Right lung (tissue), 5 donors: ENCODE measurements around the gene CTNND2. TPM values are rescaled to one million over a fixed set of nuclear protein-coding genes. Genes with fewer than 3 reads are reported as not detected.

Experiments
- DNase-seq, 2 donors: peaks; one replicate each; pipeline ENCODE4 v3.0.0-alpha.2; 2013
- polyA plus RNA-seq, 5 donors: library from polyadenylated mRNA; unstranded; fragments of 120-200 nt; gene quantifications; one replicate each; pipeline versions ENCODE4 v1.2.1 to v1.2.3, GENCODE V29; 2013; ENCODE audit warnings: inconsistent platforms in 1 of 5, low replicate concordance in 1 of 5; ENCODE audit not compliant: insufficient read length in 5 of 5, insufficient read depth in 1 of 5

The CTNND2 gene
- polyA plus RNA-seq, 5 donors = 1.7 to 3.6 (median 1.9) TPM

DNA sequence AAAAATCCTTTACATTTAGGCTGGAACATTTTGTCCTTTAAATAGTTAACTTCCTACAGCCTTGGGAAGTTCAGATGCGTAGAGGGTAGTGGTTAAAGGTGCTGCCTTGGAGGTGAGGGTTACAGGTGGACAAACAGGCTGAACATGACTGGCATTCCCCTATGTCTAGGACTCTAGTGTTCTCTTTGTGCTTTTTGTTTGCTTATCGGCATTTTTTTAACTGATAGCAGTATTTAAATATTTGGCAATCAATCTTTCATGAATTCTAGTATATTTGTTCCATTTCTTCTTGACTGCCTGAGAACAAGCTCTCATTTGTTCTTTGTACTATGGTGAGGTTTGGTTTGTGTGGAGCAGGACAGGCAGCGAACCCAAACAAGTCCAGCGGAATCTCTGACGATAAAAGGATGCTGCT, 307.6 kb downstream of the CTNND2 start:
- no peak for DNase-seq

DNA sequence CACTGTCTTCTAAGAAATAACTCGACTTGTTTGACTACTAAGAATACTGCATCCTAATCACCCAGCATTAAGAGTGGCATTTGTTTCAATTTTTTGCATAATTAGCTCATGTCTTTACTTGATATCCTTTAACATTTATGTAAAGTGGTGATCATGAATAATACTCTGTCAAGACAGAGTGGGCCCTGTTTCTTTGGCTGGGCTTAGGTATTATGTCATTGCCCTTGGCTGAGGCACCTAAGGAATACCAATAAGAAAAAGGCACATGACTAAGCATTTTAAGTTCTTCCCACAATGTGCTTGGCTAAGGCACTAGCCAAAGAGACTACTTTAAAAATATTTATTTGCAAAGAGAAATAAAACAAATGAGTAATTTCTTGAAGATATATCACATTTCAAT, 308.1 kb downstream of the CTNND2 start:
- no peak for DNase-seq

DNA sequence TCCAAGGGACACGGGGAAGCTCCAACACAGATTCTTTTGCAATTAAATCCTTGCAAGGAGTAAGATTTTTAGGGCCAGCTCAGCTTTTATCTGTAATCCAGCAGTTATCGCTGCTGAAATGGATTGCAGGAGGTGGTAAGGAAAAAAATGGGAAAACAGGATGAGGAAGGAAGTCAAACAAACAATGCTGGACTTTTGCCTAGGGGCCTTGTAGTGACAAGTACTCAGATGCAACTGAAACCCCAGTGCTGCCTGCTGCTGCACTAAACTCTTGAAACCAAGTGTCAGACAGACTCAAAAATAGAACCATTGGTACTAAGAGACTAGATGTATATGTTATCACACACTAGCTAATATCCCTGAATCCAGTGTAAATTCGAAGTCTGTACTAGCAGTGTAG, 309.2 kb downstream of the CTNND2 start:
- DNase-seq = no peak

DNA sequence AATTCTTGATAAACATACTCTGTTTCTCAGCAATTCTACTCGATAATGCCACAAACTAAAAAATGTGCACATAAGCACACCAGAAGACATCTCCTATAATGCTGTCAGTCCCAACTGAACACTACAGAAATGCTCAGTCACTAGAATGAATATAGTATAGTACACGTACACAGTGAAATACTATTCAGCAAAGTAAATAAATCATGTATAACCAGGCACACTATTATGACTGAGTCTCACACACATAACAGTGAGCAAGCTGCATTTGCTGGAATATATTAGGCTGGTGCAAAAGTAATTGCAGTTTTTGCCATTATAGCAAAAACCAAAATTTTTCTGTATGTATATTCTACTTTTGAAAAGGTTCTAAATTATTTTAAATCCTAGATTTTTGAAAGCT, 310.2 kb downstream of the CTNND2 start:
- DNase-seq = no peak

DNA sequence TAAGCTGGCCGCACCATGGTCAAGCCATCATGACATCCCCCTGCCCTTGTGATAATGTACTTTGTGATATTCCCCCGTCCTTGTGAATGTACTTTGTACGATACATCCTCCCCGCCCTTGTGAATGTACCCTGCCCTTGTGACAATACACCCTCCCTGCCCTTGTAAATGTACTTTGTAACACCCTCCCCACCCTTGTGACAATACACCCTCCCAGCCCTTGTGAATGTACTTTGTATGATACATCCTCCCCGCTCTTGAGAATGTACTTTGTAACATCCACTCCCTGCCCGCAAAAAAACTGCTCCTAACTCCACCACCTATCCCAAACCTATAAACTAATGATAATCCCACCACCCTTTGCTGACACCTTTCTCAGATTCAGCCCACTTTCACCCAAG, 313.8 kb downstream of the CTNND2 start:
- DNase-seq = no peak

DNA sequence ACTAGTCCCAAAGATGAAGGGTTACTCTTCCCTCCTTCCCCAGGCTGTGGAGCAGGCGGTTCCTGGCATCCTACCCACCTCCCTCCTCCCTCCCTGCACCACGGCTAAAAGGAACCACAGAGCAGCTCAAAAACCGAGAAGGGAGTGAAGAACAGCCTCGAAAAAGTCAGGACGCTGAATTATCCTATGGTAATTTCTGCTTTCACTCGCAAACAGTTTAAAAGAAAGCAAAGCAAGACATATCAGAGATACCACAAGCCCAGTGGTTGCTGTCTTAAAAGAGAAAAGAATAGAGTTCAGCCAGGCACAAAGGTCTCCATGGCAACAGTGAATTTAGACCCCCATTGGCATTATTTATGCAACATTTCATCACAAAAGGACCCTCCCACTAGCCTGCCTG, 315.4 kb downstream of the CTNND2 start:
- no peak for DNase-seq

DNA sequence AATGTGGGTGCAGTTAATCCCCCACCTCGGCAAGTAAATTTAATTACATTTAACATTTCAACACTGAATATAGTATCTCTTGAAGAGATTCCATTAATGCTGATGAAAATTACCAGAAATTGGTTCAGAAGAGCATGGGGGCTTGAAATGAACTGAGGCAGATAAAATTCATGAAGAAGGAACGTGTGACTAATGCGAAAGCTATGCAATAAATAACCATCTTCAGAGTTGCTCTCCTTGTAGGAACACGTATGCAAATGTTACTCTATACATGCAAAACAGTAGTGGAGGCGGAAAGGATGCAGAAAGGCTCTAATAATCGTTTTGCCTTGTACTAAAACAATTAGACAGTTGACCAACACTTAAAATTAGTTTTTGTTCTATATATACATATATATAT, 320.2 kb downstream of the CTNND2 start:
- DNase-seq = no peak

DNA sequence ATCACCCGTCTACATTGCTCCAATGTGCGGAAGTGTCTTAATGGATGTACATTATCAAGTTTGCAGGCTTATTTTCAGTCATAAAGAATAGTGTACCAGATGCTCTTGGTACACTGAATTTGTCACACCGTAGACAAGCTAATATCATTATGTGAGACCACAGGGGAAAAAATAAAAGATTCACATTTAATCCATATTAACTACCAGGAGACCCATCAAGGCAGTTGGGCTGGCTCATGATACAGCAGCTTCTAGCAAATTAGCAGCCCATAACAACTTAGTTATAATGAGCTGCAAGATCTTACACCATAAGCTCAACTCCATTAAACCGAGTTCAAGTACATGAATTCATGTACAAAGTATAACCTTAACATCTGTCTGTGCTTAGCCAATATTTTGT, 324.9 kb downstream of the CTNND2 start:
- no peak for DNase-seq

DNA sequence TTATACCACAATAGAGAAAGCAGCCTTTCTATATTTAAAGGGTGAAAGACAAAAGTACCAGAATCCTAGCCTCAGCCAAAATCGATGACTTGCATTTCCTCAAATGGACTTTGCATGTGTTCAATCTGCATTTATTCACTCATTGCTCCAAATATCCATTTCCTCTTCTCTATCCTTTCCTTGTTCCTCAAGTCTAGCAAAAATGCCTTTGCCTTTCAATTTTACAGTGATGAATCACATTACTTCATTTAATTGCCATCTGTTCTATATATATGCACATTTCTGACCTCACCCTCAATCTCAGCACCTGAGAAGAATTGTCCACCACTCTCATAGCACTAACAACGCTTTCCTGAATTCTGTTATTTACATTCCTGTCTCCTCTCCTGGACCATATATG, 329.5 kb downstream of the CTNND2 start:
- DNase-seq = no peak

DNA sequence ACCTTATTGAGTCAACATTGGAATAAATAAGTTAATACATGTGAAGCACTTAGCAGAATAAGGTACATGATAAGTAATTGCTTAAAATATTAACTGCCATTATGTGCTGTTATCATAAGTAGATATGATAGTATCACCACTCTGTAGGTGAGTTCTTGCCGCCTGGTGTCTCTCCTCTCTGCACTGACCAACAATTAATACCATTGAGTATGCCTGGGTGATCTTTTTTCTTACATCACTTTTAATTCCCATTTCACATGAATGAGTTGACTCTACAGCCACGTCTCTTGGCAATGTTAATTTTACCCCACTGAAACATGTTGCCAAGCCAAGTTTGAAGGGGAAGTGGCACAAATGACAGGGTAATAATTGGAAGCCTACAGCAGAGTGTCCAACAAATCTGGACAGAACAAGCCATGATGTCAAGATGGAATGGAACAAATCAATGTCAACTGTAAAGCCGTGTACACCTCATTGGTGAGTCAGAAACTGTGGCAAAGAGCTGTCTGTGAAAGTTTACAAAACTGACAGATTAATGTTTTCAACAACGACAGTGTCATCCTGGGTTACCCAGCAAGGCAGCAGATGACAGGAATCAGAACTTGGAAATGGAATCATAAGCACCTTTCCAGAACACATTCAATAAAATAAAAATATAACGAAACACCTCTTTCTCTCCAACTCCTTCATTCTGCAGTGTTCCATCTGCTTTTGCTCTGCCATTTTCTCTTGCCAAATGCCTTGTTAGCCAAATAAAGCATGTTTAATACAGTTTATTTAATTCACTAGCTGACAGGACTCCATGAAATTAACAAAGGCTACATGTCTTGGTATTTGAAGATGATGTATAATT, 330.9 kb downstream of the CTNND2 start:
- no peak for DNase-seq

DNA sequence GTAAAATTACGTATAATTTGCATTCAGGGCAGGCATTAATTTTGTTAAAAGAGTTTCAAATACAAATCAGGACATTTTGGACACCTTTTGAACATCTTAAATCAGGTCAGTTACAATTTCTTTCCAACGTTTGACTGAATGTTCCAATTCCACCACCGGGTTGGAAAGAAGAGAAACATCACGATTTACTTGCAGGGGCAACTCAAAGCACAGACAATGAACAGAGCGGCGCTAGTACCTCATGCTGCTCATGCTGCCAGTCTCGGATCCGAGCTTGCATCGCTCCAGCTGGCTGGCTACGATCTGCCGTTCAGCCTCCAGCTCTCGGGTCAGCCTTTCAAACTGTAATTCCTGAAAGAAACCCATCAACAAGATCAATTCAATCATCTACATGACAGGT, 339.5 kb downstream of the CTNND2 start:
- DNase-seq = no peak

DNA sequence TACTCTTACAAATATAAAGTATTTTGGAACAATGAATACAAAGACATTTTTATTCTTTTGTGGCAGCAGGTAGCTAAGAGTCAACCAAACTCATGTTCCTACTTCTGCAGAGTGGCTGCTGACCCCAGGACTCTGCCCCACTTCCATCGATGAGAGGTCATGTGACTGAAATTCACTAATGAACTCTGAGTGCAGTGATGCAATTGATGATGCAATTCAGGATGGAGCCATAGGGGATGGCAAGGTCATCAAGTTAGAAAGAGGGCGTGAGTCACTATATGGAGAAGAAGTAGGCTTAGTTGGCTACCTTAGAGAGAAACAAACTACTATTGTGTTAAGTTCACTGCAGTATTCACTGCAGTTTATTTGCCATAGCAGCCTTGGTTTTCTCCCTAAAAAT, 340.4 kb downstream of the CTNND2 start:
- DNase-seq = no peak

DNA sequence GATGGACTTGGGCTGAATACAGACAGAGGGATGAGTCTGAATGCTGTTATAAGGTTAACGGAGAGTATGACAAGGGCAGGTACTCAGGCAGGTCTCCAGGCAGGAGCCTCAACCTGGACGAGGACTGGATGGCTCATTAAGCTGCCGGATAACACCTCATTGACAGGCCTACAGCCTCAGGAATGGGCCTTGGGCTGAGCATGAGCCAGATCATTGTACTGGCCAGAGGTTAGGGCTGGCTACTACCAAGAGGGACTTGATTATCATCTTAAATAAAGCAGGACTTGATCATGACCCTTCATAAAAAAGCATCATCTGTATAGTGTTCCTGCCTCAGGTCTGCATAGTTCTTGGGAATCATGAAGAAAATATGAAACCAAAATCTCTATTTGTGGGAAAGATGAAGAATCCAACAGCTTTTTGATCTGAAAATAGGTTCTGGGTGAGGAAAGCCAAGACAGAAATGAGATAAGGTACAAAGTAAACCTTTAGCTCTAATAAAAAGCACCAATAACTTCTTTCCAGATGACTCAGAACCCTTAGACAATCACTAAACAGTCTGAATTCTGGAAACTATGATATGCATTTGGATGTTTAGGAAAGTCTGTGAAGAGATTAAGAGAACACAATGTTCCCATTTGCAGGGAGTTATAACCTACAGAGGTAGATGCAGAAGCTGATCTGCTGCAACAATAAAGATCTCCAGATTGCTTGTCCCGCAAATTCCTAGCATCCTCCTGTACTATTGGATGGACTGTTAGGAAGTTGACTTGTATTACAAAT, 343.1 kb downstream of the CTNND2 start:
- DNase-seq = no peak

DNA sequence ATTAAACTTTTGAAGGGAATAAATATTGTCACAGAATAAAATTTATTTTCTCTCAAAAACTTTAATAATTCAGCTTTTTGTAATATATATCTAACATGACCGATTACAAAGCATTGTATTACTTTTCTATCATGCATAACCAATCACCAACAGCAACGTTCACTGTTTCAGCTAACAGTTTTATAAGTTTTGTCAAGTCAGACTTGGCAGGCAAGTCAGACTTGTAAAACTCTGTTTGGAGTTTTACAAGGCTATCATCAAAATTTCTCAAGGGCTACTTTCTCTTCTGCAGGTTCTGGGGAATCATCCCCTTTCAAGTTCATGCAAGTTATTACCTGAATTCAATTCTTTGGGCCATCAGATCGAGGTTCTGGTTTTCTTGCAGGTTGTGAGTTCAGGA, 347.2 kb downstream of the CTNND2 start:
- DNase-seq = no peak

DNA sequence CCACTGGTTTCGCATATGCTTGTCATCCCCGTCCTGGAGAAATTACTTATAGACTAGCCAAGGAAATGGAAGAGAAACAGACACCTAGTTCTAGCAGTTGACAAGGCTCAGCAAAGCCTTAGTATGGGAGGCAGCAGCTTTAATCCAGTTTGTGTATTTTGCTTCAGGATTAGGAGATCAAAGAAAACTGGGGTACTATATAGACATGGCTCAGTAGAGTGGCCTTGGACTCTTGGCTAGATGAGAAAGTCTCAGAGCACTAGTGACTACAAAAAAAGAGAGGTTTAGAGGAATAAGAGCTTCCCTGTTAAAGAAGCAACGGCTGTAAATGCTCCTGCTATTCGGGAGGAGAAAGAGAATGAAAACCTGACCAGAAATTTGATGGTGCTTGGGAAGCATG, 349.1 kb downstream of the CTNND2 start:
- no peak for DNase-seq

DNA sequence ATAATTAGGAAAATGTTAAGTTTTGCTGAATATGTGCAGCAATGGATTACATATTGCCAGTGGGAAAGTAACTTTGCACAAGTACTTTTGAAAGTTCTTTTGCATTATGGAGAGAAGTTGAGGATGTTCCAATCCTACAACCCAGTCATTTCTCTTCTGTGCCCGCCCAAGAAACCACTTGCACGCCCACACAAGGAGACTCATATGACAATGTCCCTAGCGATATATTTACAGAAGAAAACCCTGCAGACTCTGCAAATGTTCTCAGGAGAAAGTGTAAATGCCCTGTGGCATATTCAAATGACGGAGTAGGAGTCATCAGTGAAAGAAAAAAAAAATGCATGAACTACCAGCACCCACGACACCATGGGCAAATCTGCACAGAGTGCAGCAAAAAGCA, 356.5 kb downstream of the CTNND2 start:
- DNase-seq = no peak

DNA sequence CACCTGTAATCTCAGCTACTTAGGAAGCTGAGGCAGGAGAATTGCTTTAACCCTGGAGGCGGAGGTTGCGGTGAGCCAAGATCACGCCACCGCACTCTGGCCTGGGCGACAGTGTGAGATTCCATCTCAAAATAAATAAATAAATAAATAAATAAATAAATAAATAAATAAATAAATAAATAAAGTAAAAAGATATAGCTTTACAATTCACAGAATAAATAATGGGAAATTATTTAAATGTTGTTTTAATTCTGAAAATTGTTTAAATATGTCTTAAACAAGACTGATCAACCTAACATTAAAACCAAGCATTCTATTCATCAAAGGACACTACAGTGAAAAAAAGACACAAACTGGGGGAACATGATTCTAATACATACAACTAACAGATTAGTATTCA, 357.1 kb downstream of the CTNND2 start:
- DNase-seq = no peak

DNA sequence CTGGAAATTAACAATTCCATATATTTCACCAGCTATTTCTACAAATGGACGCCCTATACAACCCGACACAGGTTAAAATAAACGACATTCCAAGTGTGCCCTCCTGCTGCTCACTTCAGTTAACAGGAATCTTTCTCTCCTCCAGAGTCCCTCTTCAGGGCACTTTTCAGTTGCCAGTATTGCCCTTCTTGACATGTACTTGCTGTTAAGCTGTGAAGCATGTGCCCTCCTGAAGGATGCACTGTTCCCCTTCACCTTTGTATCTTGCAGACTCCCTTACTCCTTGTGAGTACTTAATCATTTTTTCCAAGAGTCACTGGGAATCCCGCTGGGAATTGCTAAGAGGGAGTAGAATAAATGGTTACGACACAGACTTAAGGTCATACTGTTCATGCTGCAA, 364.1 kb downstream of the CTNND2 start:
- no peak for DNase-seq

DNA sequence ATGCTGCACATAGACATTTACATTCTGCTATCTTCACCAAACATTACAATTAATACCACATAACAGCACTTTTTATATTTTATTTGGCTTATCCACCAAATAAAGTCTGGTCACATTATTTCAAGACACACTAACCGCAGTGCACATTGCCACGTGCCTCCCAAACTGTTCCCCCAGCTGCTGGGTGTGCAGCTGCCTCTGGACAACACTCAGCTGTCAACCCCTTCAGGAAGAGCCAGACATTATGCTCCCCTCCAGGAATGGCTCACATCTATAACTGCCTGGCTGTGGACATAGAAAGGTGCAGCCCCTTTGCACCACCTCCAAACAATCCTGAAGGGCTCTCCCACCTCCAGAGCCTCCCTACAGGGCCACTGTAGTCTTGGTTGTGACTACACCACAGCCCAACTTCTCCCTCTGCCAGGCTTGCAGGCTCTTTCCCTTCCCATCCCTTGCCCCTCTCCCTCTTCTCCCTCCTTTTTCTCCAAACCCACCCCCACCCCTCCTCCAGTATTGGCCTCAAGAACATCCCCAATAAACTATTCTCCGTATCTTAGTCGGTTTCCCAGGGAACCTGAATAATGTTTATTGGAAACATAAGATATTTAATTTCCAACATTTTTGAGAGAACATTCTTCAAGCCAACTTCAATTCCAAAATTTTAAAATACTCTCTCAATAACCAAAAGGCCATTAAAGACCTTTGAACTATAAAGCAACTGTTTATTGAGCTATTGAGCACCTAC, 372.3 kb downstream of the CTNND2 start:
- DNase-seq = no peak

DNA sequence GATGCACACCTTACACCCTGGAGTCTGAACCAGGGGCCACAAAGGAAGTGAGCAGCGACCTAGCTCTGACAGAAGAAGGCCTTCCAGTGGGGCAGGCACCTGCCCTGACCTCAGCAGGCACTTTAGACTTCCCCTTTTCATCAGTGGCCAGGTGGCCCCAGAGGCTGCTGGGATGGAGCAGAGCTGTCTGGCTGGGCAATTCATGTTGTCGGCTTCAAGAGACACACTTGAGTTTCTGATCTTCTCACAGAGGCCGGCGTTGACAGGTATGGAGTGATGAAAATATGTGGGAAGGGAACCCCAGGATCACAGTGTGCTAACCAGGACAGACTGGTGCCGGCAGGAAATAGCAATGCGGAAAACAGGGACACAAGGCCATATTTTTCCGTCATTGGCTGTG, 375.5 kb downstream of the CTNND2 start:
- no peak for DNase-seq

DNA sequence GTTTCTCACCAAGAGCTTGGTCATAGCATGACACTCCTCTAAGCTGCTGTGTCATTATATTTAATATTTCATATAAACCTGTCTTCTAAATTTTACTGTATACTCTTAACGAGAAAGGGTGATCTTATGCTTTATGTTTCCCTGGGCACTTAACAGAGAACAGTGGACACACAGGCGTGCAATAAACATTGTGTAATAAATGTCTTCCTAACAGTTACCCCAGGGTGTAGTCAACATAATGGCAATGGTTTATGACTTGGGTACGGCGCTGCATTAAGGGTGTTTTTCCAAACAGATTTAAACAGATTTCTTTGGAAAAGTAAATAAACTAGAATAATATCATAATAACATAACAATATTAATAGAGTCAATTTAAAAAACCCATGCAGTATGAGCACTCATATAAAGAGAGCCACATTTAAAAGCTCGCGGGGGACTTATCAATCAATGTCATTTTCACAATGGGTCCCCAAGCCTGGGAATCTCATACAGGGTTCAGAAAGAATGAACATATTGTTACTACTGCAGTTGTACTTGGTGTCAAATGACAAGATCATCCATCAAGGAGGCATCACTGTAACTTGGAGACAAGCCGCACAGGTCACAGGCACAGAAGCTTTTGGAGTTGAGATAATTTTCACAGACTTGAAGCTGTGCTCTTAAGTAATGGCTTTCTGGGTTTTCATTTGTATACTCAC, 376.4 kb downstream of the CTNND2 start:
- DNase-seq = no peak

DNA sequence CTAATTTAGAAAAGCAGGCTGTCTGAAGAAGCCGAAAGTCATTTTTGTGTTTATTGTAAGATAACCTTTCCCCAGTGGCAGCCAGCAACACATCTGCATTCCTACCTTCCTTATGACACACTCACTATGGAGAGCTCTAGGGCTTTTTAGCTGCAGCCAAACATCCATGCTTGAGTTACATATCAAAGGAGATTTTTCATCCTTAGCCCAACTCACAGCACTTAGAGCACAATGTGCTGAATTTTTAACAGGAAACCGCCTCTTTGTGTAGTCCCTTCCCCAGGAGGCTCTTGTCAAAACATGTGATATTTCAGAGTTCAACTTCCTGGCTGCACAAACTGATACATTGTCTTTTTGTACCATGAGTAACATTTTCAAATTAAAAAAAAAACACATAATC, 379.2 kb downstream of the CTNND2 start:
- DNase-seq = no peak
